BLaER1 treated with 17β-estradiol and CSF1 and Interleukin-3, amounts not matched to agents 10 nM and 100 nM (cell line): ENCODE measurements around the gene P2RX7.
"Not testable (repeated sequence)": the region's sequence is repeated elsewhere in the genome, so short reads cannot be mapped to it uniquely, and the experiment has no call there.

ENCODE experiments used
- H3K27ac ChIP-seq, 11 experiments: shearing (Covaris generic); formaldehyde crosslinking; 2 replicates each; pipeline ENCODE4 v1.8.1; 2022
- H3K27me3 ChIP-seq, 11 experiments: shearing (Covaris generic); formaldehyde crosslinking; 2 replicates each; pipeline ENCODE4 v1.8.1; 2022
- H3K36me3 ChIP-seq, 11 experiments: shearing (Covaris generic); formaldehyde crosslinking; 2 replicates each; pipeline ENCODE4 v1.8.1; 2022
- H3K4me1 ChIP-seq, 10 experiments: shearing (Covaris generic); formaldehyde crosslinking; 2 replicates each; pipeline ENCODE4 v1.8.1; 2022
- H3K4me2 ChIP-seq, 11 experiments: shearing (Covaris generic); formaldehyde crosslinking; 2 replicates each; pipeline ENCODE4 v1.8.1; 2022
- H3K4me3 ChIP-seq, 10 experiments: shearing (Covaris generic); formaldehyde crosslinking; 2 replicates each; pipeline ENCODE4 v1.8.1; 2022
- H3K9ac ChIP-seq, 11 experiments: shearing (Covaris generic); formaldehyde crosslinking; 2 replicates each; pipeline ENCODE4 v1.8.1; 2022
- H3K9me3 ChIP-seq, 11 experiments: shearing (Covaris generic); formaldehyde crosslinking; replicated peaks in 1 of 11; 2 replicates each; pipeline ENCODE4 v1.8.1; 2022
- H4K20me1 ChIP-seq, 11 experiments: shearing (Covaris generic); formaldehyde crosslinking; 2 replicates each; pipeline ENCODE4 v1.8.1; 2022
- Cebpa-rat ChIP-seq, 11 experiments: shearing (Covaris generic); IDR thresholded peaks; 2 replicates each; pipeline ENCODE4 v1.8.1; 2022

The P2RX7 gene

DNA sequence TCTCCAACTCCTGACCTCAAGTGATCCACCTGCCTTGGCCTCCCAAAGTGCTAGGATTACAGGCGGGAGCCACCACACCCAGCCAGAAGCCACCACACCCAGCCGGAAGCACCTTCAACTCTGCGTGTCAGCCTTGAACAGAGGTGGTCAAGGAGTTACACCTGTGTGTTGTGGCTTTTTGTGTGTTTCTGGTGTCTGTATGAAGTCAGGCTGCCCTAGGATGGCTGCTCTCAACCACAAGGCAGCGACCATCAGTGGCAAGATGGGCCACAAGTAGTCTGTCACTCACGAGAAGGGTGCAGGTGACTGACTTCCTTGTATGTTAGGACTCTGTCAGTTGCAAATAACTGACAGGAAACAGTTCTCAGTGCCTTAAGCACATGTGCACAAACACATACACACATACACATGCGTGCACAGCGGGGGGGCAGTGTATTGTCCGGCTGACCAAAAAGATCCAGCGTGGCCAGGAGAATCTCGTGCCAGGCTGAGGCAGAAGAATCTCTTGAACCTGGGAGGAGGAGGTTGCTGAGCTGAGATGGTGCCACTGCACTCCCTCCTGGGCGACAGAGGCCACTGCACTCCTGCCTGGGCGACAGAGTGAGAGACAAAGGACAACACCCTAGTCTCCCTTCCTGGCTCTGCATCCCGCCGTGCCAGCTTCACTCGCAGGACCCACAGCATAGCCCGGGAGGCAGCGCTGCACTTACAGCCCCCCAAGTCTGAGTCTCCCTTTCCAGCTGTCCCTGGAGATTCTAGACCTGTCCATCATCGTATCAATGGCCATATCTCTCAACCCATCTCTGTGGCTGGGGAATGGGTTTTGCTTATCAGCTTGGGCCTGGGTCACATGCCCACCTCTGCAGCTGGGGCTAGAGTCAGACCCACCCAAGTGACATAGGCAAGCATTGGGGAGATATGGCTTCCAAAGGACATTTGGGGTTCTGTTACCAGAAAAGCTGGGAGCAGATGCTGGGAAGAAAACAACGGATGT, 90.9 kb downstream of the P2RX7 start:
- Histone ChIP-seq H3K4me1 (peaks cover 22 to 49% (median 34%) of the 10 kb centered on the region in 10 experiments), H3K27me3 (no peaks in the 10 kb centered on the region), H3K4me2 (peak overlapping the region; percentile 26 to 77 (median 66)), H3K4me3 (no peak overlapping the region), H3K9ac (peak overlapping the region in 7 of 11 experiments; percentile 18 to 66 (median 28); a peak in 7 of 22 replicates), H3K27ac (peak overlapping the region in 9 of 11 experiments; percentile 5 to 61 (median 44); a peak in 14 of 22 replicates), H3K9me3 (no peaks in the 10 kb centered on the region), H3K36me3 (peaks cover 23 to 99% (median 42%) of the 10 kb centered on the region in 11 experiments), H4K20me1 (peaks cover 0 to 90% (median 0%) of the 10 kb centered on the region in 11 experiments; a peak in 6 of 22 replicates)
- no peak for TF ChIP-seq Cebpa-rat (IDR thresholded peaks at IDR 0.05)

- Histone ChIP-seq H3K4me3 (no peak overlapping the region), H3K4me1 (peaks cover 22 to 50% (median 34%) of the 10 kb centered on the region in 10 experiments), H3K4me2 (peak overlapping the region in 2 of 11 experiments; percentile 14 to 16; a peak in 2 of 22 replicates), H3K27me3 (no peaks in the 10 kb centered on the region), H3K27ac (no peak overlapping the region; a peak in 1 of 22 replicates), H3K36me3 (peaks cover 27 to 99% (median 44%) of the 10 kb centered on the region in 11 experiments), H3K9me3 (no peaks in the 10 kb centered on the region), H4K20me1 (peaks cover 0 to 91% (median 0%) of the 10 kb centered on the region in 11 experiments; a peak in 7 of 22 replicates), H3K9ac (peak overlapping the region in 1 of 11 experiments; percentile 9; a peak in 3 of 22 replicates)
- no peak for TF ChIP-seq Cebpa-rat (IDR thresholded peaks at IDR 0.05)
Measured at GRCh38 chr12:121224591-121224990, 91.9 kb downstream of the P2RX7 start.

GRCh38 chr12:121226399-121226798, 93.7 kb downstream of the P2RX7 start:
- no peaks in the 10 kb centered on the region for H3K27me3 ChIP-seq
- peak in 1 of 11 experiments; percentile 30; a peak in 1 of 22 replicates for TF ChIP-seq Cebpa-rat (IDR thresholded peaks at IDR 0.05)
- no peak overlapping the region for H3K4me2 ChIP-seq
- H3K9me3 ChIP-seq, result no peaks in the 10 kb centered on the region
- H3K9ac ChIP-seq, result no peak overlapping the region
- H3K4me3 ChIP-seq, result no peak overlapping the region
- H3K36me3 ChIP-seq, result peaks cover 27 to 98% (median 39%) of the 10 kb centered on the region in 11 experiments
- no peak overlapping the region for H3K27ac ChIP-seq
- peaks cover 22 to 51% (median 29%) of the 10 kb centered on the region in 10 experiments for H3K4me1 ChIP-seq
- H4K20me1 ChIP-seq, result peaks cover 0 to 86% (median 0%) of the 10 kb centered on the region in 11 experiments; a peak in 7 of 22 replicates

DNA sequence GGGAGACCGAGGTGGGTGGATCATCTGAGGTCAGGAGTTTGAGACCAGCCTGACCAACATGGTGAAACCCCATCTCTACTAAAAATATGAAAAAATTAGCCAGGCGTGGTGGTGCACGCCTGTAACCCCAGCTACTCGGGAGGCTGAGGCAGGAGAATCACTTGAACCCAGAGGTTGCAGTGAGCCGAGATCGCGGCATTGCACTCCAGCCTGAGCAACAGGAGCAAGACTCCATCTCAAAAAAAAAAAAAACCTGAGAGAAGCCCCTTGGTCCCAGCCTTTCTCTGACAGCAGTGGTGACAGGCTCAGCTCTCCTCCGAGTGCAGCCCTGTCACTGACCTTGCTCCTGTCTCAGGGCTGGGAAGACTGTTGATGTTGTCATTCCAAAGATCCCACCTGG, 94.2 kb downstream of the P2RX7 start:
- H3K9me3 ChIP-seq, H3K4me2 ChIP-seq, H3K27me3 ChIP-seq, H3K4me3 ChIP-seq, H3K27ac ChIP-seq: not testable (repeated sequence)
- H3K36me3 ChIP-seq, result peaks cover 25 to 98% (median 42%) of the 10 kb centered on the region in 11 experiments
- peak overlapping the region in 1 of 11 experiments; percentile 38; a peak in 1 of 22 replicates for H3K9ac ChIP-seq
- peaks cover 0 to 85% (median 0%) of the 10 kb centered on the region in 11 experiments; a peak in 7 of 22 replicates for H4K20me1 ChIP-seq
- peaks cover 22 to 46% (median 29%) of the 10 kb centered on the region in 10 experiments for H3K4me1 ChIP-seq

DNA sequence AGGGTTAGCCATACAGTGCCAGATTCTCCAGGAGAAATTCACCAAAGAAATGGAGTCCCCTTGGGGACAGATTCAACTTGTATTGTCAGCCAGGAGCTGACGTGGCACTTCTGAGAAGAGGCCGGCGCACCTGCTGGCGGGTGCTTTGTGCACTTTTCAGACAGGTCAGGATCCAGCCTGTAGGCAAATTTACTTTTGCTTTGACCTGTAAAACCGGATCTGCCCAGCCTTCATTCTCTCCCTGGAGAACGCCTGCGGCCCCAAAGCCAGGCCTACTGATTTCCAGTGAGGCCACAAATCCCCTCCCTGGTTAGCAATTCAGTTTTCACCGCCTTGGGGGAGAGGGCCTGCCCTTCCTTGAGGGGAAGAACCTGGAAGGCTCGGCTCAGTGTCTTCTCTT, 94.6 kb downstream of the P2RX7 start:
- TF ChIP-seq Cebpa-rat (IDR thresholded peaks at IDR 0.05), result no peak
- Histone ChIP-seq H4K20me1 (peaks cover 0 to 86% (median 0%) of the 10 kb centered on the region in 11 experiments; a peak in 6 of 22 replicates), H3K4me1 (peaks cover 22 to 42% (median 28%) of the 10 kb centered on the region in 10 experiments), H3K27me3 (no peaks in the 10 kb centered on the region), H3K4me2 (no peak overlapping the region), H3K36me3 (peaks cover 26 to 98% (median 46%) of the 10 kb centered on the region in 11 experiments), H3K27ac (no peak overlapping the region), H3K9me3 (no peaks in the 10 kb centered on the region), H3K4me3 (no peak overlapping the region), H3K9ac (peak overlapping the region in 1 of 11 experiments; percentile 38; a peak in 1 of 22 replicates)

GRCh38 chr12:121228919-121229665, 96.4 kb downstream of the P2RX7 start:
- TF ChIP-seq Cebpa-rat (IDR thresholded peaks at IDR 0.05), result no peak
- H3K4me1 ChIP-seq, result peaks cover 5 to 24% (median 11%) of the 10 kb centered on the region in 10 experiments; a peak in 15 of 20 replicates
- no peaks in the 10 kb centered on the region for H3K27me3 ChIP-seq
- peak overlapping the region in 5 of 11 experiments; percentile 11 to 60 (median 29); a peak in 5 of 22 replicates for H3K9ac ChIP-seq
- peaks cover 41 to 98% (median 63%) of the 10 kb centered on the region in 11 experiments for H3K36me3 ChIP-seq
- H3K9me3 ChIP-seq, result no peaks in the 10 kb centered on the region
- no peak overlapping the region for H3K4me3 ChIP-seq
- no peak overlapping the region; a peak in 1 of 22 replicates for H3K4me2 ChIP-seq
- no peak overlapping the region; a peak in 2 of 22 replicates for H3K27ac ChIP-seq
- peaks cover 0 to 87% (median 0%) of the 10 kb centered on the region in 11 experiments; a peak in 8 of 22 replicates for H4K20me1 ChIP-seq

DNA sequence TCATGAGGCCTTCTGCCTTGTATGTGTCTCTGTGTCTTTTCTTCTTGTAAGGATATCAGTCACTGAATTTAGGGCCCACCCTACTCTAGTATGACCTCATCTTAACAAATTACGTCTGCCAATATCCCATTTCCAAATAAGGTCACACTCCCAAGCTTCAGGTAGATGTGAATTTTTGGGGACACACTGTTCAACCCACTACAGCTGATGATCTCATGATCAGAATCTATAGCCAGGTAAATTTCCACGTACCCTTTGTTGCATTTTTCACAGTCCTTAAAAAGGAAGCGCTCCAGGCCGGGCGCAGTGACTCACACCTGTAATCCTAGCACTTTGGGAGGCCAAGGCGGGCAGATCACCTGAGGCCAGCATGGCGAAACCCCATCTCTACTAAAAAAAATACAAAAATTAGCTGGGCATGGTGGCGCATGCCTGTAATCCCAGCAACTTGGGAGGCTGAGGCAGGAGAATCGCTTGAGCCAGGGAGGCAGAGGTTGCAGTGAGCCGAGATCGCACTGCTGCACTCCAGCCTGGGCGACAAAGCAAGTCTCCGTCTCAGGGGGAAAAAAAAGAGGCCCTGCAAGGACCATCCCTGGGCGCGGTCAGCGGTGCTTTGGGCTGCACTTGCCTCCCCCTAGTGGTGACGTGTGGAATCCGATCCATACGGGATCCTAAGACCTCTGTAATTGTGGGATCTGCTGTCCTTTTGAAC, 97.3 kb downstream of the P2RX7 start:
- not testable (repeated sequence) for H3K4me3 ChIP-seq, H3K9me3 ChIP-seq, H3K27me3 ChIP-seq, H3K27ac ChIP-seq
- H3K4me2 ChIP-seq, result 0 out of 22 replicates have a peak overlapping the region, but pooled peaks of 1 of the 11 experiments have one; percentile 16
- H3K4me1 ChIP-seq, result peaks cover 0 to 15% (median 3%) of the 10 kb centered on the region in 10 experiments; a peak in 7 of 20 replicates
- peaks cover 48 to 98% (median 72%) of the 10 kb centered on the region in 11 experiments for H3K36me3 ChIP-seq
- H3K9ac ChIP-seq, result peak overlapping the region in 4 of 11 experiments; percentile 11 to 60 (median 24); a peak in 4 of 22 replicates
- H4K20me1 ChIP-seq, result peaks cover 0 to 87% (median 0%) of the 10 kb centered on the region in 11 experiments; a peak in 8 of 22 replicates

GRCh38 chr12:121230538-121230907, 97.8 kb downstream of the P2RX7 start:
- H3K4me3 ChIP-seq, result no peak overlapping the region
- no peak overlapping the region for H3K4me2 ChIP-seq
- H3K27me3 ChIP-seq, result no peaks in the 10 kb centered on the region
- peaks cover 0 to 90% (median 0%) of the 10 kb centered on the region in 11 experiments; a peak in 8 of 22 replicates for H4K20me1 ChIP-seq
- no peak overlapping the region for H3K9ac ChIP-seq
- H3K27ac ChIP-seq, result no peak overlapping the region
- H3K9me3 ChIP-seq, result no peaks in the 10 kb centered on the region
- H3K4me1 ChIP-seq, result peaks cover 0 to 15% (median 2%) of the 10 kb centered on the region in 10 experiments; a peak in 5 of 20 replicates
- peaks cover 49 to 98% (median 78%) of the 10 kb centered on the region in 11 experiments for H3K36me3 ChIP-seq
- TF ChIP-seq Cebpa-rat (IDR thresholded peaks at IDR 0.05), result no peak
